Adrenal gland (tissue), 12 donors: Measurements from ENCODE around the gene EXOC3L2. TPM values are rescaled to one million over a fixed set of nuclear protein-coding genes. Genes with fewer than 3 reads are reported as not detected.

ENCODE experiments used
- DNase-seq, 7 donors: peaks; one replicate each; pipeline ENCODE4 v3.0.0-alpha.2; 2019 to 2020
- H3K27ac ChIP-seq, 5 donors: fragments of 200-600 bp; sonication (generic) in 4 of 5; 1 replicate in 3 of 5; 2 replicates in 2 of 5; pipeline versions ENCODE4 v1.5.1 to v1.8.0; 2016 to 2020; ENCODE audit warnings: mild to moderate bottlenecking in 1 of 5
- H3K27me3 ChIP-seq: fragments of 200-600 bp; 2 replicates; pipeline ENCODE4 v1.8.0; 2021
- H3K36me3 ChIP-seq, 2 donors: fragments of 200-600 bp; replicated peaks in 1 of 2; 1 replicate in 1 of 2; 2 replicates in 1 of 2; pipeline versions ENCODE4 v1.5.1 to v1.8.0; 2018 to 2022
- H3K4me1 ChIP-seq, 2 donors: fragments of 200-600 bp; replicated peaks in 1 of 2; 1 replicate in 1 of 2; 2 replicates in 1 of 2; pipeline versions ENCODE4 v1.5.1 to v1.8.0; 2018 to 2021
- H3K4me3 ChIP-seq, 4 donors: fragments of 200-600 bp; sonication (generic) in 3 of 4; one replicate each; pipeline ENCODE4 v1.5.1; 2016 to 2018
- H3K9me3 ChIP-seq, 3 donors: fragments of 200-600 bp; sonication (generic) in 1 of 3; replicated peaks in 1 of 3; 1 replicate in 2 of 3; 2 replicates in 1 of 3; pipeline versions ENCODE4 v1.5.1 to v1.8.0; 2016 to 2021
- CTCF ChIP-seq, 6 experiments: fragments of 450-650 bp in 4 of 6; fragments of 200-600 bp in 2 of 6; sonication (generic) in 1 of 6; IDR thresholded peaks; 1 replicate in 5 of 6; 2 replicates in 1 of 6; pipeline versions ENCODE4 v1.5.1 to v1.8.0; 2016 to 2021; ENCODE audit warnings: antibody characterized with exemption in 6 of 6, mild to moderate bottlenecking in 2 of 6, moderate library complexity in 1 of 6
- POLR2A ChIP-seq, 2 donors: fragments of 450-650 bp; IDR thresholded peaks; one replicate each; pipeline ENCODE4 v1.6.1; 2017; ENCODE audit warnings: antibody characterized with exemption in 2 of 2, mild to moderate bottlenecking in 2 of 2, moderate library complexity in 1 of 2
- WGBS, 4 donors: extraction: QIAGEN DNeasy Blood & Tissue Kit in 2 of 4; methylation state at CpG; one replicate each; pipeline versions ENCODE4 v1.1.5 to v1.1.7; 2013 to 2017; 5-methylcytosine and 5-hydroxymethylcytosine counted together
- intact Hi-C, 2 donors: fragments of 100-400 bp; cut with DNase I; formaldehyde crosslinking; loops; one replicate each; pipeline versions ENCODE4 v1.14.1 to v1.15.0; 2022 to 2023
- polyA plus RNA-seq, 3 donors: library from polyadenylated mRNA; stranded (reverse); fragments of 200-250 nt in 2 of 3; fragments of 350-450 nt in 1 of 3; fragmentation: Illumina TruSeq in 1 of 3; extraction: RNeasy Lipid Tissue Mini Kit (QIAGEN cat#74804) in 1 of 3; gene quantifications; one replicate each; pipeline ENCODE4 v1.2.3, GENCODE V29; 2013 to 2014
- total RNA-seq, 9 donors: library from RNA; depleted of rRNA in 4 of 9; stranded (reverse); fragments of >200 nt in 4 of 9; fragments of 120-200 nt in 1 of 9; fragmentation: NEBNext Ultra II Directional in 1 of 9; extraction: Animal tissue kit (Norgen Biotek cat#: 25700) in 1 of 9; gene quantifications; one replicate each; pipeline versions ENCODE4 v1.1.0 to v1.2.4, GENCODE V29; 2013 to 2023
- donor health status: healthy with polysubstance abuse.
- donor health status: Bipolar disorder and iron deficiency.
- donor health status: DM: yes; HTN: yes; CAD: no.
- donor health status: DM: no; HTN: no; CAD: no.
- donor health status: DM: no; HTN: no; CAD: no.
- donor health status: DM: yes; HTN: yes; CAD: no.

EXOC3L2 gene
- total and polyA plus RNA-seq, 12 donors: 2.1 to 26.4 (median 16.3) TPM

- peak overlapping the region in 1 of 5 donors; percentile 45 for H3K27ac ChIP-seq
- H3K27me3 ChIP-seq: no peaks in the 10 kb centered on the region
- H3K4me3 ChIP-seq: no peak overlapping the region
- H3K36me3 ChIP-seq: no peaks in the 10 kb centered on the region
- WGBS, 4 donors: 59 to 68% (median 63%) methylated on average over 3 to 4 of the region's 4 CpGs
- intact Hi-C loops: no loop called here
- no peak for DNase-seq
- TF ChIP-seq POLR2A (IDR thresholded peaks at IDR 0.05) (no peak), CTCF (IDR thresholded peaks at IDR 0.05) (no peak)
- peaks cover 1 to 2% of the 10 kb centered on the region in 2 donors for H3K4me1 ChIP-seq
- H3K9me3 ChIP-seq: no peaks in the 10 kb centered on the region
Measured at GRCh38 chr19:45172173-45172572, 73.0 kb downstream of the EXOC3L2 start.

GRCh38 chr19:45171211-45171623, 74.0 kb downstream of the EXOC3L2 start:
- peak in 1 of 7 donors; percentile 37 for DNase-seq
- no peaks in the 10 kb centered on the region for H3K27me3 ChIP-seq
- H3K9me3 ChIP-seq: no peaks in the 10 kb centered on the region
- no peak overlapping the region for H3K4me3 ChIP-seq
- TF ChIP-seq CTCF (IDR thresholded peaks at IDR 0.05): no peak
- TF ChIP-seq POLR2A (IDR thresholded peaks at IDR 0.05): no peak
- intact Hi-C loops: no loop called here
- no peaks in the 10 kb centered on the region for H3K4me1 ChIP-seq
- H3K36me3 ChIP-seq: no peaks in the 10 kb centered on the region
- 52 to 61% (median 54%) methylated on average over 7 of the region's 7 CpGs for WGBS, 4 donors
- peak overlapping the region in 1 of 5 donors; percentile 10 for H3K27ac ChIP-seq

- intact Hi-C loops: no loop called here
- H3K4me3 ChIP-seq: no peak overlapping the region
- 75 to 81% (median 77%) methylated on average over 13 to 21 of the region's 21 CpGs for WGBS, 4 donors
- no peak for TF ChIP-seq CTCF (IDR thresholded peaks at IDR 0.05)
- TF ChIP-seq POLR2A (IDR thresholded peaks at IDR 0.05): no peak
- H3K27me3 ChIP-seq: no peaks in the 10 kb centered on the region
- H3K9me3 ChIP-seq: no peaks in the 10 kb centered on the region
- no peak for DNase-seq
- peak overlapping the region in 1 of 5 donors; percentile 1 for H3K27ac ChIP-seq
- H3K4me1 ChIP-seq: no peaks in the 10 kb centered on the region
- H3K36me3 ChIP-seq: no peaks in the 10 kb centered on the region
Measured at GRCh38 chr19:45170146-45171106, 74.8 kb downstream of the EXOC3L2 start.

- H3K36me3 ChIP-seq: no peaks in the 10 kb centered on the region
- 84 to 96% (median 93%) methylated on average over 8 to 10 of the region's 10 CpGs for WGBS, 4 donors
- no peak overlapping the region for H3K4me3 ChIP-seq
- H3K27ac ChIP-seq: no peak overlapping the region
- TF ChIP-seq POLR2A (IDR thresholded peaks at IDR 0.05) (no peak), CTCF (IDR thresholded peaks at IDR 0.05) (no peak)
- no peaks in the 10 kb centered on the region for H3K27me3 ChIP-seq
- intact Hi-C loops: no loop called here
- no peaks in the 10 kb centered on the region for H3K9me3 ChIP-seq
- no peaks in the 10 kb centered on the region for H3K4me1 ChIP-seq
- DNase-seq: no peak
Measured at GRCh38 chr19:45169602-45170001, 75.6 kb downstream of the EXOC3L2 start.
